CD14-positive monocyte (primary cell): ENCODE measurements around the gene PATL1. TPM values are rescaled to one million over a fixed set of nuclear protein-coding genes. Genes with fewer than 3 reads are reported as not detected.

Source experiments
- DNase-seq, 3 donors: peaks; one replicate each; pipeline ENCODE4 v3.0.0-alpha.2; 2011 to 2022
- H2AFZ ChIP-seq: 2 replicates; pipeline ENCODE4 v1.6.0; 2012; ENCODE audit warnings: mild to moderate bottlenecking, low read depth, low read length, inconsistent platforms; ENCODE audit not compliant: insufficient read depth, poor library complexity, severe bottlenecking
- H3K27ac ChIP-seq, 2 donors: 1 replicate in 1 of 2; 2 replicates in 1 of 2; pipeline ENCODE4 v1.5.1; 2012 to 2013; ENCODE audit warnings: low read length in 2 of 2, control low read depth in 1 of 2, inconsistent platforms in 1 of 2, low read depth in 1 of 2, mild to moderate bottlenecking in 1 of 2
- H3K27me3 ChIP-seq, 2 donors: one replicate each; pipeline versions ENCODE4 v1.6.0 to v1.6.1; 2011 to 2013; ENCODE audit warnings: low read length in 2 of 2; ENCODE audit not compliant: control insufficient read depth in 2 of 2, insufficient read depth in 2 of 2
- H3K36me3 ChIP-seq, 2 donors: replicated peaks in 1 of 2; 1 replicate in 1 of 2; 2 replicates in 1 of 2; pipeline versions ENCODE4 v1.5.1 to v1.6.1; 2012 to 2013; ENCODE audit warnings: low read length in 2 of 2, control low read depth in 1 of 2, inconsistent platforms in 1 of 2, mild to moderate bottlenecking in 1 of 2; ENCODE audit not compliant: insufficient read depth in 2 of 2, control insufficient read depth in 1 of 2
- H3K4me1 ChIP-seq, 2 donors: 1 replicate in 1 of 2; 2 replicates in 1 of 2; pipeline versions ENCODE4 v1.5.1 to v1.6.1; 2012 to 2013; ENCODE audit warnings: low read length in 2 of 2, control low read depth in 1 of 2, inconsistent platforms in 1 of 2, mild to moderate bottlenecking in 1 of 2, moderate library complexity in 1 of 2; ENCODE audit not compliant: insufficient read depth in 2 of 2, control insufficient read depth in 1 of 2
- H3K4me2 ChIP-seq: replicated peaks from 2 replicates; pipeline ENCODE3; 2012; ENCODE audit warnings: low read length, moderate library complexity, mild to moderate bottlenecking; ENCODE audit not compliant: poor library complexity, severe bottlenecking; ENCODE audit errors: extremely low read depth
- H3K4me3 ChIP-seq, 3 experiments: fragments of 200-600 bp in 1 of 3; sonication (generic) in 1 of 3; replicated peaks in 1 of 3; 1 replicate in 2 of 3; 2 replicates in 1 of 3; pipeline ENCODE4 v1.5.1; 2011 to 2013; ENCODE audit warnings: low read length in 3 of 3, mild to moderate bottlenecking in 3 of 3, control low read depth in 2 of 3, low read depth in 2 of 3, inconsistent platforms in 1 of 3, moderate library complexity in 1 of 3
- H3K79me2 ChIP-seq: 2 replicates; pipeline ENCODE4 v1.6.0; 2012; ENCODE audit warnings: mild to moderate bottlenecking, control low read depth, inconsistent platforms, low read length, moderate library complexity; ENCODE audit not compliant: insufficient read depth
- H3K9ac ChIP-seq: 2 replicates; pipeline ENCODE4 v1.6.0; 2017; ENCODE audit warnings: low read length, mild to moderate bottlenecking; ENCODE audit not compliant: insufficient read depth, poor library complexity, severe bottlenecking
- H3K9me3 ChIP-seq, 2 donors: replicated peaks in 1 of 2; 1 replicate in 1 of 2; 2 replicates in 1 of 2; pipeline versions ENCODE4 v1.5.1 to v1.6.1; 2012 to 2013; ENCODE audit warnings: low read length in 2 of 2, control low read depth in 1 of 2; ENCODE audit not compliant: control insufficient read depth in 1 of 2, insufficient read depth in 1 of 2
- H4K20me1 ChIP-seq: 2 replicates; pipeline ENCODE4 v1.6.0; 2012; ENCODE audit warnings: mild to moderate bottlenecking, low read length, control low read depth, moderate library complexity; ENCODE audit not compliant: insufficient read depth
- H3K27ac Mint-ChIP-seq, 7 donors: one replicate each; pipeline ENCODE4 v1.8.0; 2020; ENCODE audit warnings: mild to moderate bottlenecking in 7 of 7, mixed read lengths in 7 of 7, moderate library complexity in 6 of 7, inconsistent platforms in 2 of 7
- H3K27me3 Mint-ChIP-seq, 3 donors: one replicate each; pipeline ENCODE4 v1.8.0; 2021 to 2022; ENCODE audit warnings: low read depth in 3 of 3, mild to moderate bottlenecking in 3 of 3, mixed read lengths in 3 of 3, moderate library complexity in 3 of 3, inconsistent platforms in 1 of 3
- H3K36me3 Mint-ChIP-seq, 2 donors: one replicate each; pipeline ENCODE4 v1.8.0; 2020; ENCODE audit warnings: mixed read lengths in 2 of 2, inconsistent platforms in 1 of 2, mild to moderate bottlenecking in 1 of 2
- H3K4me1 Mint-ChIP-seq: one replicate; pipeline ENCODE4 v1.8.0; 2020; ENCODE audit warnings: mild to moderate bottlenecking, mixed read lengths
- H3K4me3 Mint-ChIP-seq, 2 donors: one replicate each; pipeline ENCODE4 v1.8.0; 2020; ENCODE audit warnings: mild to moderate bottlenecking in 2 of 2, mixed read lengths in 2 of 2, moderate library complexity in 1 of 2
- H3K9me3 Mint-ChIP-seq, 7 donors: one replicate each; pipeline ENCODE4 v1.8.0; 2020 to 2022; ENCODE audit warnings: mixed read lengths in 7 of 7, mild to moderate bottlenecking in 6 of 7, moderate library complexity in 6 of 7, inconsistent platforms in 2 of 7
- WGBS: methylation state at CpG from one replicate; pipeline ENCODE4 v1.1.5; 2013; ENCODE audit warnings: missing lambda C conversion rate; ENCODE audit not compliant: insufficient coverage; 5-methylcytosine and 5-hydroxymethylcytosine counted together
- intact Hi-C, 2 donors: fragments of 100-400 bp; cut with micrococcal nuclease; formaldehyde crosslinking; loops; one replicate each; pipeline versions ENCODE4 v1.15.0 to v1.15.1; 2023
- polyA plus RNA-seq, 3 donors: library from polyadenylated mRNA; depleted of rRNA in 1 of 3; unstranded in 2 of 3; stranded (reverse) in 1 of 3; fragments of 300-500 nt in 2 of 3; fragments of >200 nt in 1 of 3; fragmentation: Illumina TruSeq in 2 of 3; gene quantifications; 1 replicate in 2 of 3; 2 replicates in 1 of 3; pipeline ENCODE4 v1.2.3, GENCODE V29; 2012 to 2021
- TF ChIP-seq, protein P1 (sequence below): fragments of 200-600 bp; IDR thresholded peaks from one replicate; pipeline ENCODE4 v1.8.0; 2022; ENCODE audit warnings: antibody characterized with exemption, mild to moderate bottlenecking

PATL1 gene
- polyA plus RNA-seq, 3 donors = 4.1 to 49.3 (median 5.1) TPM

DNA sequence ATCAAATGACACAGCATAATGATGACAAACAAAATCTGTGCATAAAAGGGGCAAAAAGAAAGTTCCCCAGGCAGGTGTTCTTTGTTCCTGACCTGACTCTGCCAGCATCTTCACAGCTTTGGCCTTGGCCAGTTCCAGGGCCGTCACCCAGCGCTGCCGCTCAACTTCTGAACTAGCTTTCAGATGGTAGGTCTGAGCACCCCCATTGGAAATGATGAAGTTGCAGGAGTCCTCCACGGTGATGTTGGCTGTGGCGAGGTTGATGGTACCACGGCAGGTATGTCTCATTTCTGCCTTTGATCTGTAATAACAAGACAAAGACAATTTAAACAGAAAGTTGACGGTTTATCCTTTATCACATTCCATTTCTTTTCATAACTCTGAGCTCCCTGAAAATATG, 58.5 kb downstream of the PATL1 start:
- H2AFZ ChIP-seq = no peak overlapping the region
- no peak overlapping the region for H3K4me3 ChIP-seq
- TF ChIP-seq, protein P1, sequence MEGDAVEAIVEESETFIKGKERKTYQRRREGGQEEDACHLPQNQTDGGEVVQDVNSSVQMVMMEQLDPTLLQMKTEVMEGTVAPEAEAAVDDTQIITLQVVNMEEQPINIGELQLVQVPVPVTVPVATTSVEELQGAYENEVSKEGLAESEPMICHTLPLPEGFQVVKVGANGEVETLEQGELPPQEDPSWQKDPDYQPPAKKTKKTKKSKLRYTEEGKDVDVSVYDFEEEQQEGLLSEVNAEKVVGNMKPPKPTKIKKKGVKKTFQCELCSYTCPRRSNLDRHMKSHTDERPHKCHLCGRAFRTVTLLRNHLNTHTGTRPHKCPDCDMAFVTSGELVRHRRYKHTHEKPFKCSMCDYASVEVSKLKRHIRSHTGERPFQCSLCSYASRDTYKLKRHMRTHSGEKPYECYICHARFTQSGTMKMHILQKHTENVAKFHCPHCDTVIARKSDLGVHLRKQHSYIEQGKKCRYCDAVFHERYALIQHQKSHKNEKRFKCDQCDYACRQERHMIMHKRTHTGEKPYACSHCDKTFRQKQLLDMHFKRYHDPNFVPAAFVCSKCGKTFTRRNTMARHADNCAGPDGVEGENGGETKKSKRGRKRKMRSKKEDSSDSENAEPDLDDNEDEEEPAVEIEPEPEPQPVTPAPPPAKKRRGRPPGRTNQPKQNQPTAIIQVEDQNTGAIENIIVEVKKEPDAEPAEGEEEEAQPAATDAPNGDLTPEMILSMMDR = no peak
- no peaks in the 10 kb centered on the region for H3K9me3 ChIP-seq
- Mint-ChIP-seq H3K4me1 (peaks cover 33% of the 10 kb centered on the region), H3K4me3 (no peak overlapping the region), H3K9me3 (no peaks in the 10 kb centered on the region), H3K36me3 (peaks cover 54 to 63% of the 10 kb centered on the region in 2 donors), H3K27ac (no peak overlapping the region), H3K27me3 (peaks cover 0 to 3% (median 2%) of the 10 kb centered on the region in 3 donors)
- WGBS = 95% methylated on average over 4 of the region's 7 CpGs
- intact Hi-C loops = no loop called here
- no peaks in the 10 kb centered on the region for H3K27me3 ChIP-seq
- peaks cover 18 to 26% of the 10 kb centered on the region in 2 donors for H3K4me1 ChIP-seq
- no peak for DNase-seq
- no peak overlapping the region for H3K9ac ChIP-seq
- peaks cover 53 to 77% of the 10 kb centered on the region in 2 donors for H3K36me3 ChIP-seq
- H3K79me2 ChIP-seq = peaks cover 76% of the 10 kb centered on the region
- no peak overlapping the region for H3K27ac ChIP-seq
- peaks cover 58% of the 10 kb centered on the region for H4K20me1 ChIP-seq
- H3K4me2 ChIP-seq = no peak overlapping the region

DNA sequence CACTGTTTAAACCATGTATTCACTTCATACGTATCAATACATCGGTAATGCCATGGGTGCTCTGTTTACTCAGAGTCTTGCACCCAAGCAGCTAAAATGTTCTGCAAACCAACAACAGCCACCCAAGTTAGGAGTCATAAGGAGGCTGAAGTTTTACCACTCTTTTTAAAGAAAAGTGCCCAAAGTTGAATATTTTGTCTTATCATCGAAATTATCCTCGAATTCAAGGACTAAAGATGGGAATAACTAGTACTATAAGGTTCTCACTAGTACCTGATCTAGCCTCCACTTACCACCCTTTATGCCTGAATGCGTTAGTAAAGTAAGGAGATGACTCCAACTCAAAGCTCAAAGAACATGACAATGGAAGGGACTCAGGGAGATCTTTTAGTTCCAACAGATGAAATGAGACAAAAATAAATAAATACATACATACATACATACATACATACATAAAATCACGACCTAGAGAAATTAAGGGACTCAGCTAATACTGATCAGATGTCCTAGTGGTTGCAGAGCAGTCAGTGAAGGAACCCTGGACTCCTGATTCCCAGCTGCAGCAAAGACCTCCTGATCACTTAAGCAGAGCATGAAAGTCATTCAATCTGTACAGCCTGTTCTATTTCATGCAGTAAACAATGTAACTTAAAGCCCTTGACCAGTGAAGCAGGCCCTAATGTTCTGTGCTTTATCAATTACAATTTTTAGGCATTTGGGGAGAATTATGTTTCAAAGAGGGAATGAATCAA, 61.0 kb downstream of the PATL1 start:
- intact Hi-C loops = no loop called here
- H2AFZ ChIP-seq = no peak overlapping the region
- H3K4me3 ChIP-seq = no peak overlapping the region
- no peak overlapping the region for H3K4me2 ChIP-seq
- H3K4me3 Mint-ChIP-seq = no peak overlapping the region
- DNase-seq = no peak
- no peak overlapping the region for H3K27ac Mint-ChIP-seq
- peaks cover 52% of the 10 kb centered on the region for H3K79me2 ChIP-seq
- TF ChIP-seq, protein P1 = no peak
- H4K20me1 ChIP-seq = peaks cover 65% of the 10 kb centered on the region
- H3K27me3 ChIP-seq = no peaks in the 10 kb centered on the region
- H3K36me3 ChIP-seq = peaks cover 74 to 96% of the 10 kb centered on the region in 2 donors
- H3K27ac ChIP-seq = no peak overlapping the region
- H3K4me1 ChIP-seq = peaks cover under 1 to 3% of the 10 kb centered on the region in 2 donors
- no CpG with 5 or more reads among the region's 6 CpGs for WGBS
- H3K9me3 ChIP-seq = no peaks in the 10 kb centered on the region
- no peak overlapping the region for H3K9ac ChIP-seq
- H3K27me3 Mint-ChIP-seq = peaks cover 0 to 2% (median 0%) of the 10 kb centered on the region in 3 donors
- no peaks in the 10 kb centered on the region for H3K9me3 Mint-ChIP-seq
- peaks cover 73 to 78% of the 10 kb centered on the region in 2 donors for H3K36me3 Mint-ChIP-seq
- peaks cover 12% of the 10 kb centered on the region for H3K4me1 Mint-ChIP-seq
